ENCODE measurements around the gene RBPMS2.

The RBPMS2 gene

GRCh38 chr15:64782751-64783150, 7.4 kb upstream of the RBPMS2 start:
- FAIRE-seq = no peak

GRCh38 chr15:64781299-64781698, 5.9 kb upstream of the RBPMS2 start:
- no peak for FAIRE-seq

GRCh38 chr15:64780600-64781156, 5.3 kb upstream of the RBPMS2 start:
- no peak for FAIRE-seq

- no peak for FAIRE-seq
Observed at GRCh38 chr15:64779630-64780029, 4.2 kb upstream of the RBPMS2 start.

GRCh38 chr15:64779024-64779423, 3.6 kb upstream of the RBPMS2 start:
- FAIRE-seq = no peak

GRCh38 chr15:64776402-64776786, 1.0 kb upstream of the RBPMS2 start:
- no peak for FAIRE-seq

GRCh38 chr15:64774629-64775493, 528 bp downstream of the RBPMS2 start:
- no peak for FAIRE-seq

GRCh38 chr15:64774037-64774628, 1.3 kb downstream of the RBPMS2 start:
- FAIRE-seq = no peak

- FAIRE-seq = no peak
Observed at GRCh38 chr15:64773606-64774005, 1.8 kb downstream of the RBPMS2 start.

- FAIRE-seq = no peak
Observed at GRCh38 chr15:64772964-64773363, 2.4 kb downstream of the RBPMS2 start.

- FAIRE-seq = no peak
Observed at GRCh38 chr15:64772488-64772887, 2.9 kb downstream of the RBPMS2 start.

GRCh38 chr15:64770626-64771025, 4.8 kb downstream of the RBPMS2 start:
- FAIRE-seq = no peak

GRCh38 chr15:64767203-64767602, 8.2 kb downstream of the RBPMS2 start:
- no peak for FAIRE-seq

GRCh38 chr15:64766058-64766457, 9.3 kb downstream of the RBPMS2 start:
- FAIRE-seq = no peak

- FAIRE-seq = no peak
Observed at GRCh38 chr15:64763874-64764273, 11.5 kb downstream of the RBPMS2 start.

GRCh38 chr15:64763462-64763861, 11.9 kb downstream of the RBPMS2 start:
- FAIRE-seq = no peak

GRCh38 chr15:64763021-64763420, 12.4 kb downstream of the RBPMS2 start:
- FAIRE-seq = no peak

- no peak for FAIRE-seq
Observed at GRCh38 chr15:64762546-64762945, 12.8 kb downstream of the RBPMS2 start.

- no peak for FAIRE-seq
Observed at GRCh38 chr15:64761156-64761555, 14.2 kb downstream of the RBPMS2 start.

- FAIRE-seq = no peak
Observed at GRCh38 chr15:64760056-64760455, 15.3 kb downstream of the RBPMS2 start.

- FAIRE-seq = no peak
Observed at GRCh38 chr15:64755427-64755940, 19.9 kb downstream of the RBPMS2 start.

- no peak for FAIRE-seq
Observed at GRCh38 chr15:64754663-64755426, 20.5 kb downstream of the RBPMS2 start.

GRCh38 chr15:64753480-64754185, 21.8 kb downstream of the RBPMS2 start:
- no peak for FAIRE-seq

Data from A204.1 (cell line).